HG03469 (cell line): ENCODE measurements around the gene PPP1R14C.

Source experiments
- ATAC-seq: cut with Tn5 transposase; IDR thresholded peaks from one replicate; pipeline ENCODE4 v1.9.1; 2021; ENCODE audit warnings: mild to moderate bottlenecking, moderate library complexity, moderate number of reproducible peaks; ENCODE audit not compliant: unreplicated experiment

The PPP1R14C gene

GRCh38 chr6:150269130-150269856 lies 126.4 kb downstream of the PPP1R14C start:
- no peak for ATAC-seq

GRCh38 chr6:150269857-150270223 lies 127.0 kb downstream of the PPP1R14C start:
- ATAC-seq, result no peak

GRCh38 chr6:150270330-150271052 lies 127.6 kb downstream of the PPP1R14C start:
- ATAC-seq, result no peak

- no peak for ATAC-seq
Observed at GRCh38 chr6:150271172-150271500, 128.3 kb downstream of the PPP1R14C start.

- no peak for ATAC-seq
Observed at GRCh38 chr6:150271501-150272263, 128.8 kb downstream of the PPP1R14C start.

GRCh38 chr6:150272264-150272975 lies 129.6 kb downstream of the PPP1R14C start:
- no peak for ATAC-seq

- no peak for ATAC-seq
Observed at GRCh38 chr6:150272976-150273315, 130.1 kb downstream of the PPP1R14C start.

- ATAC-seq, result no peak
Observed at GRCh38 chr6:150273457-150274309, 130.8 kb downstream of the PPP1R14C start.

- no peak for ATAC-seq
Observed at GRCh38 chr6:150275489-150275888, 132.6 kb downstream of the PPP1R14C start.

- no peak for ATAC-seq
Observed at GRCh38 chr6:150276168-150276936, 133.5 kb downstream of the PPP1R14C start.

GRCh38 chr6:150276937-150277742 lies 134.3 kb downstream of the PPP1R14C start:
- no peak for ATAC-seq

GRCh38 chr6:150279533-150279932 lies 136.7 kb downstream of the PPP1R14C start:
- ATAC-seq, result no peak

GRCh38 chr6:150280703-150281102 lies 137.9 kb downstream of the PPP1R14C start:
- no peak for ATAC-seq

- ATAC-seq, result no peak
Observed at GRCh38 chr6:150281767-150282166, 138.9 kb downstream of the PPP1R14C start.

GRCh38 chr6:150282806-150283205 lies 140.0 kb downstream of the PPP1R14C start:
- ATAC-seq, result no peak

GRCh38 chr6:150286460-150286859 lies 143.6 kb downstream of the PPP1R14C start:
- no peak for ATAC-seq

- no peak for ATAC-seq
Observed at GRCh38 chr6:150286912-150287311, 144.1 kb downstream of the PPP1R14C start.

- ATAC-seq, result no peak
Observed at GRCh38 chr6:150288456-150288855, 145.6 kb downstream of the PPP1R14C start.
